Natural killer cell (primary cell): ENCODE results near the gene DCDC1. TPM values are rescaled to one million over a fixed set of nuclear protein-coding genes. Genes with fewer than 3 reads are reported as not detected.

Experiments used
- ATAC-seq, 3 donors: fragments of 150-1000 bp in 2 of 3; fragments of 200-7000 bp in 1 of 3; cut with Tn5 transposase; 1 replicate in 1 of 3; 2 replicates in 2 of 3; pipeline ENCODE4 v1.10.0; 2021; ENCODE audit warnings: mild to moderate bottlenecking in 2 of 3, moderate library complexity in 2 of 3
- DNase-seq, 2 donors: peaks; one replicate each; pipeline versions ENCODE4 v3.0.0 to v3.0.0-alpha.2; 2013 to 2021; ENCODE audit warnings: mixed read lengths in 1 of 2
- H3K27ac ChIP-seq: one replicate; pipeline ENCODE4 v1.5.1; 2013; ENCODE audit warnings: mild to moderate bottlenecking, low read length
- H3K27me3 ChIP-seq: one replicate; pipeline ENCODE4 v1.6.1; 2013; ENCODE audit warnings: low read length; ENCODE audit not compliant: control insufficient read depth, insufficient read depth
- H3K36me3 ChIP-seq: one replicate; pipeline ENCODE4 v1.6.1; 2013; ENCODE audit warnings: low read length; ENCODE audit not compliant: control insufficient read depth, insufficient read depth
- H3K4me1 ChIP-seq: one replicate; pipeline ENCODE4 v1.6.1; 2013; ENCODE audit warnings: low read length; ENCODE audit not compliant: control insufficient read depth, insufficient read depth
- H3K4me3 ChIP-seq: one replicate; pipeline ENCODE4 v1.5.1; 2013; ENCODE audit warnings: low read length
- H3K9me3 ChIP-seq: one replicate; pipeline ENCODE4 v1.6.1; 2013; ENCODE audit warnings: low read length; ENCODE audit not compliant: control insufficient read depth, insufficient read depth
- H3K27ac Mint-ChIP-seq, 2 donors: one replicate each; pipeline ENCODE4 v1.8.0; 2022; ENCODE audit warnings: mild to moderate bottlenecking in 2 of 2, mixed read lengths in 2 of 2, moderate library complexity in 1 of 2
- H3K27me3 Mint-ChIP-seq, 2 donors: one replicate each; pipeline ENCODE4 v1.8.0; 2022; ENCODE audit warnings: low read depth in 2 of 2, mixed read lengths in 2 of 2
- H3K36me3 Mint-ChIP-seq: one replicate; pipeline ENCODE4 v1.8.0; 2022; ENCODE audit warnings: mixed read lengths
- H3K4me1 Mint-ChIP-seq, 2 donors: one replicate each; pipeline ENCODE4 v1.8.0; 2022; ENCODE audit warnings: mixed read lengths in 2 of 2
- H3K4me3 Mint-ChIP-seq: one replicate; pipeline ENCODE4 v1.8.0; 2022; ENCODE audit warnings: mild to moderate bottlenecking, moderate library complexity, mixed read lengths
- H3K9me3 Mint-ChIP-seq, 2 donors: one replicate each; pipeline ENCODE4 v1.8.0; 2022; ENCODE audit warnings: mixed read lengths in 2 of 2
- CTCF ChIP-seq: fragments of 200-600 bp; IDR thresholded peaks from one replicate; pipeline ENCODE4 v1.8.0; 2022; ENCODE audit warnings: antibody characterized with exemption
- WGBS: methylation state at CpG from one replicate; pipeline ENCODE4 v1.1.7; 2013; ENCODE audit warnings: missing lambda C conversion rate; ENCODE audit not compliant: insufficient coverage; 5-methylcytosine and 5-hydroxymethylcytosine counted together
- intact Hi-C: fragments of 100-400 bp; cut with micrococcal nuclease; formaldehyde crosslinking; loops from one replicate; pipeline ENCODE4 v1.14.2; 2022
- total RNA-seq, 4 donors: library from RNA; stranded (reverse); fragments of 120-200 nt in 1 of 4; gene quantifications; one replicate each; pipeline versions ENCODE4 v1.2.3 to v1.2.4, GENCODE V29; 2013 to 2022

Gene DCDC1
- total RNA-seq, 3 donors from 2014 or later (not counting 1 experiment from before 2014, with no cell fraction given), result not detected

GRCh38 chr11:31005202-31005601 lies 364.3 kb downstream of the DCDC1 start:
- H3K9me3 ChIP-seq, result no peaks in the 10 kb centered on the region
- no peak for TF ChIP-seq CTCF
- no peaks in the 10 kb centered on the region for H3K4me1 ChIP-seq
- Mint-ChIP-seq H3K9me3 (peaks cover 8 to 14% of the 10 kb centered on the region in 2 donors), H3K36me3 (no peaks in the 10 kb centered on the region), H3K27ac (no peak overlapping the region), H3K27me3 (no peaks in the 10 kb centered on the region), H3K4me1 (no peaks in the 10 kb centered on the region), H3K4me3 (no peak overlapping the region)
- H3K27ac ChIP-seq, result no peak overlapping the region
- WGBS, result 66% methylated on average over 1 of the region's 1 CpG
- intact Hi-C loops, result no loop called here
- DNase-seq (no peak), ATAC-seq (no peak)
- no peaks in the 10 kb centered on the region for H3K36me3 ChIP-seq
- no peak overlapping the region for H3K4me3 ChIP-seq
- H3K27me3 ChIP-seq, result no peaks in the 10 kb centered on the region

- WGBS, result 90% methylated on average over 3 of the region's 3 CpGs
- no peak overlapping the region for H3K4me3 ChIP-seq
- ATAC-seq (no peak), DNase-seq (no peak)
- H3K27ac ChIP-seq, result no peak overlapping the region
- no peak for TF ChIP-seq CTCF
- H3K4me3 Mint-ChIP-seq, result no peak overlapping the region
- no peaks in the 10 kb centered on the region for H3K27me3 ChIP-seq
- no peaks in the 10 kb centered on the region for H3K36me3 Mint-ChIP-seq
- H3K36me3 ChIP-seq, result no peaks in the 10 kb centered on the region
- H3K9me3 Mint-ChIP-seq, result peaks cover 4 to 14% of the 10 kb centered on the region in 2 donors
- H3K4me1 ChIP-seq, result no peaks in the 10 kb centered on the region
- intact Hi-C loops, result no loop called here
- no peaks in the 10 kb centered on the region for H3K27me3 Mint-ChIP-seq
- H3K27ac Mint-ChIP-seq, result no peak overlapping the region
- no peaks in the 10 kb centered on the region for H3K4me1 Mint-ChIP-seq
- H3K9me3 ChIP-seq, result no peaks in the 10 kb centered on the region
These were observed 368.1 kb downstream of the DCDC1 start for GRCh38 chr11:31001427-31001826.

DNA sequence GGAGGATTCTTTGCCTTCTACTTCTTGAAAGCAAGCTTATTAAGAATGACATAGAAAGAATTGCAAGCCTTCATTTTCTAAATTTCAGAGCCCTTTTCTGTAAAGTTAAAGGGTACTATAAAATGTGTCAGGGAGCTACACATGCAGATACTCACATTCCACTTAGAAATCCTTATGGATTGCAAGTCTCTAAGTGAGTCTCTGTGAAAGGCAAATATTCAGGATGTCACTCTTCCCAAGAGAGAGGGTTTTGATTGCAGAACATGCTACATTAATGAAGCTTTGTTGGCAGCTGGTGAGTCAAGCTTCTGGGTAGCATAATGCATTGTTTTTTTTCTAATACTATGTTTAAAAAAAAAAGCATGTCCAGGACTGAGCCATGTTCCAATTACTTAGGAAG lies 369.2 kb downstream of the DCDC1 start:
- Mint-ChIP-seq H3K27ac (no peak overlapping the region), H3K4me1 (no peaks in the 10 kb centered on the region), H3K36me3 (no peaks in the 10 kb centered on the region), H3K27me3 (no peaks in the 10 kb centered on the region), H3K4me3 (no peak overlapping the region), H3K9me3 (peaks cover 4 to 8% of the 10 kb centered on the region in 2 donors)
- Histone ChIP-seq H3K4me1 (no peaks in the 10 kb centered on the region), H3K4me3 (no peak overlapping the region), H3K27ac (no peak overlapping the region), H3K36me3 (no peaks in the 10 kb centered on the region), H3K9me3 (no peaks in the 10 kb centered on the region), H3K27me3 (no peaks in the 10 kb centered on the region)
- no peak for TF ChIP-seq CTCF
- ATAC-seq (no peak), DNase-seq (no peak)
- intact Hi-C loops, result no loop called here

GRCh38 chr11:30992513-30992849 lies 377.1 kb downstream of the DCDC1 start:
- no peak for DNase-seq
- Histone ChIP-seq H3K4me1 (no peaks in the 10 kb centered on the region), H3K4me3 (no peak overlapping the region), H3K9me3 (no peaks in the 10 kb centered on the region), H3K27me3 (no peaks in the 10 kb centered on the region), H3K36me3 (no peaks in the 10 kb centered on the region), H3K27ac (no peak overlapping the region)
- no peaks in the 10 kb centered on the region for H3K27me3 Mint-ChIP-seq
- no peak overlapping the region for H3K27ac Mint-ChIP-seq
- TF ChIP-seq CTCF, result no peak
- no peaks in the 10 kb centered on the region for H3K36me3 Mint-ChIP-seq
- intact Hi-C loops, result no loop called here
- ATAC-seq, result no peak
- no CpG with 5 or more reads among the region's 1 CpG for WGBS
- no peaks in the 10 kb centered on the region for H3K4me1 Mint-ChIP-seq
- H3K9me3 Mint-ChIP-seq, result peaks cover 3 to 5% of the 10 kb centered on the region in 2 donors
- no peak overlapping the region for H3K4me3 Mint-ChIP-seq
